Measurements from ENCODE around the gene CPNE8.
A peak's percentile ranks its signal among the peaks of the same experiment; 100 is the strongest.

CPNE8 gene

GRCh38 chr12:38905480-38906351 lies at the start of gene CPNE8:
TSS of gene CPNE8 (minus strand) at chr12:38905591. CDS start at chr12:38905534, 57 bp downstream.
- DNase-seq (ENCODE audit: low spot score) = peak; percentile 56

- DNase-seq (ENCODE audit: low spot score) = no peak
Observed at GRCh38 chr12:38954238-38954873, 49.0 kb upstream of the CPNE8 start.

- no peak for DNase-seq (ENCODE audit: low spot score)
Observed at GRCh38 chr12:38949363-38949762, 44.0 kb upstream of the CPNE8 start.

GRCh38 chr12:38934686-38935085 lies 29.3 kb upstream of the CPNE8 start:
- no peak for DNase-seq (ENCODE audit: low spot score)

GRCh38 chr12:38934078-38934584 lies 28.7 kb upstream of the CPNE8 start:
- DNase-seq (ENCODE audit: low spot score) = no peak

GRCh38 chr12:38932320-38932719 lies 26.9 kb upstream of the CPNE8 start:
- DNase-seq (ENCODE audit: low spot score) = no peak

- DNase-seq (ENCODE audit: low spot score) = no peak
Observed at GRCh38 chr12:38931461-38931860, 26.1 kb upstream of the CPNE8 start.

- no peak for DNase-seq (ENCODE audit: low spot score)
Observed at GRCh38 chr12:38930990-38931389, 25.6 kb upstream of the CPNE8 start.

- no peak for DNase-seq (ENCODE audit: low spot score)
Observed at GRCh38 chr12:38926501-38926900, 21.1 kb upstream of the CPNE8 start.

GRCh38 chr12:38921025-38921677 lies 15.8 kb upstream of the CPNE8 start:
- no peak for DNase-seq (ENCODE audit: low spot score)

- DNase-seq (ENCODE audit: low spot score) = peak; percentile 29
Observed at GRCh38 chr12:38919191-38919590, 13.8 kb upstream of the CPNE8 start.

GRCh38 chr12:38915429-38916182 lies 10.2 kb upstream of the CPNE8 start:
- no peak for DNase-seq (ENCODE audit: low spot score)

- no peak for DNase-seq (ENCODE audit: low spot score)
Observed at GRCh38 chr12:38912116-38912515, 6.7 kb upstream of the CPNE8 start.

- DNase-seq (ENCODE audit: low spot score) = no peak
Observed at GRCh38 chr12:38911611-38912010, 6.2 kb upstream of the CPNE8 start.

- no peak for DNase-seq (ENCODE audit: low spot score)
Observed at GRCh38 chr12:38907201-38907923, 2.0 kb upstream of the CPNE8 start.

- DNase-seq (ENCODE audit: low spot score) = peak; percentile 70
Observed at GRCh38 chr12:38906482-38907200, 1.2 kb upstream of the CPNE8 start.

GRCh38 chr12:38904537-38905479 lies 583 bp downstream of the CPNE8 start:
- DNase-seq (ENCODE audit: low spot score) = peak; percentile 39

- DNase-seq (ENCODE audit: low spot score) = no peak
Observed at GRCh38 chr12:38903596-38903995, 1.8 kb downstream of the CPNE8 start.

- DNase-seq (ENCODE audit: low spot score) = no peak
Observed at GRCh38 chr12:38898001-38898684, 7.2 kb downstream of the CPNE8 start.

All from globus pallidus (tissue), 1 donor.